ENCODE results near the gene LRRC1. TPM values are rescaled to one million over a fixed set of nuclear protein-coding genes. Genes with fewer than 3 reads are reported as not detected.
"Not testable (repeated sequence)": the region's sequence is repeated elsewhere in the genome, so short reads cannot be mapped to it uniquely, and the experiment has no call there.

LRRC1 gene
- total RNA-seq, 1 donor from 2014 or later, result 9.3 TPM

- DNase-seq (ENCODE audit: low read depth), result no peak
- no peak for TF ChIP-seq CTCF (conservative IDR thresholded peaks at IDR 0.05; ENCODE audit: low read depth, low read length)
- no peak overlapping the region for H3K4me3 ChIP-seq (ENCODE audit: low read depth, low read length)
These were observed 10.2 kb downstream of the LRRC1 start for GRCh38 chr6:53805016-53805415.

GRCh38 chr6:53805725-53806124, 10.9 kb downstream of the LRRC1 start:
- no peak for DNase-seq (ENCODE audit: low read depth)
- no peak for TF ChIP-seq CTCF (conservative IDR thresholded peaks at IDR 0.05; ENCODE audit: low read depth, low read length)
- H3K4me3 ChIP-seq (ENCODE audit: low read depth, low read length), result no peak overlapping the region

- H3K4me3 ChIP-seq (ENCODE audit: low read depth, low read length); DNase-seq (ENCODE audit: low read depth): not testable (repeated sequence)
These were observed 12.8 kb downstream of the LRRC1 start for GRCh38 chr6:53807606-53808005.

GRCh38 chr6:53808302-53808881, 13.6 kb downstream of the LRRC1 start:
- H3K4me3 ChIP-seq (ENCODE audit: low read depth, low read length), result no peak overlapping the region
- TF ChIP-seq CTCF (conservative IDR thresholded peaks at IDR 0.05; ENCODE audit: low read depth, low read length), result no peak
- no peak for DNase-seq (ENCODE audit: low read depth)

GRCh38 chr6:53809691-53810090, 14.9 kb downstream of the LRRC1 start:
- DNase-seq (ENCODE audit: low read depth), result no peak
- no peak for TF ChIP-seq CTCF (conservative IDR thresholded peaks at IDR 0.05; ENCODE audit: low read depth, low read length)
- no peak overlapping the region for H3K4me3 ChIP-seq (ENCODE audit: low read depth, low read length)

GRCh38 chr6:53811082-53811481, 16.3 kb downstream of the LRRC1 start:
- DNase-seq (ENCODE audit: low read depth), result no peak
- no peak for TF ChIP-seq CTCF (conservative IDR thresholded peaks at IDR 0.05; ENCODE audit: low read depth, low read length)
- no peak overlapping the region for H3K4me3 ChIP-seq (ENCODE audit: low read depth, low read length)

- TF ChIP-seq CTCF (conservative IDR thresholded peaks at IDR 0.05; ENCODE audit: low read depth, low read length), result no peak
- no peak overlapping the region for H3K4me3 ChIP-seq (ENCODE audit: low read depth, low read length)
- no peak for DNase-seq (ENCODE audit: low read depth)
These were observed 16.9 kb downstream of the LRRC1 start for GRCh38 chr6:53811746-53812145.
